ENCODE results near the gene SFXN3.

- no peak for TF ChIP-seq POLR2A (IDR thresholded peaks at IDR 0.05)
- TF ChIP-seq, protein P1, sequence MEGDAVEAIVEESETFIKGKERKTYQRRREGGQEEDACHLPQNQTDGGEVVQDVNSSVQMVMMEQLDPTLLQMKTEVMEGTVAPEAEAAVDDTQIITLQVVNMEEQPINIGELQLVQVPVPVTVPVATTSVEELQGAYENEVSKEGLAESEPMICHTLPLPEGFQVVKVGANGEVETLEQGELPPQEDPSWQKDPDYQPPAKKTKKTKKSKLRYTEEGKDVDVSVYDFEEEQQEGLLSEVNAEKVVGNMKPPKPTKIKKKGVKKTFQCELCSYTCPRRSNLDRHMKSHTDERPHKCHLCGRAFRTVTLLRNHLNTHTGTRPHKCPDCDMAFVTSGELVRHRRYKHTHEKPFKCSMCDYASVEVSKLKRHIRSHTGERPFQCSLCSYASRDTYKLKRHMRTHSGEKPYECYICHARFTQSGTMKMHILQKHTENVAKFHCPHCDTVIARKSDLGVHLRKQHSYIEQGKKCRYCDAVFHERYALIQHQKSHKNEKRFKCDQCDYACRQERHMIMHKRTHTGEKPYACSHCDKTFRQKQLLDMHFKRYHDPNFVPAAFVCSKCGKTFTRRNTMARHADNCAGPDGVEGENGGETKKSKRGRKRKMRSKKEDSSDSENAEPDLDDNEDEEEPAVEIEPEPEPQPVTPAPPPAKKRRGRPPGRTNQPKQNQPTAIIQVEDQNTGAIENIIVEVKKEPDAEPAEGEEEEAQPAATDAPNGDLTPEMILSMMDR (IDR thresholded peaks at IDR 0.05), result no peak
- no peak for TF ChIP-seq POLR2AphosphoS5 (IDR thresholded peaks at IDR 0.05)
- TF ChIP-seq EP300 (IDR thresholded peaks at IDR 0.05; ENCODE audit: low read depth), result no peak
These were observed 40.3 kb downstream of the SFXN3 start for GRCh38 chr10:101071267-101071884.
